ENCODE measurements around the gene DSG1.
"Not testable (repeated sequence)": the region's sequence is repeated elsewhere in the genome, so short reads cannot be mapped to it uniquely, and the experiment has no call there.

Gene DSG1

GRCh38 chr18:31317860-31318259 lies at the start of gene DSG1:
TSS of gene DSG1 (plus strand) at chr18:31318160. CDS start at chr18:31318301, 141 bp downstream.
- DNase-seq = no peak

GRCh38 chr18:31268985-31269406 lies 49.0 kb upstream of the DSG1 start:
- DNase-seq = no peak

GRCh38 chr18:31269566-31269965 lies 48.4 kb upstream of the DSG1 start:
- no peak for DNase-seq

GRCh38 chr18:31270578-31270977 lies 47.4 kb upstream of the DSG1 start:
- no peak for DNase-seq

- no peak for DNase-seq
Measured at GRCh38 chr18:31273812-31274527, 44.0 kb upstream of the DSG1 start.

- DNase-seq = no peak
Measured at GRCh38 chr18:31274931-31275330, 43.0 kb upstream of the DSG1 start.

- DNase-seq = peak; percentile 49
Measured at GRCh38 chr18:31275722-31276463, 42.1 kb upstream of the DSG1 start.

GRCh38 chr18:31278609-31279071 lies 39.3 kb upstream of the DSG1 start:
- DNase-seq = no peak

GRCh38 chr18:31280502-31280901 lies 37.5 kb upstream of the DSG1 start:
- DNase-seq = no peak

- no peak for DNase-seq
Measured at GRCh38 chr18:31281437-31281836, 36.5 kb upstream of the DSG1 start.

GRCh38 chr18:31289446-31289845 lies 28.5 kb upstream of the DSG1 start:
- not testable (repeated sequence) for DNase-seq

- no peak for DNase-seq
Measured at GRCh38 chr18:31291688-31292087, 26.3 kb upstream of the DSG1 start.

GRCh38 chr18:31294199-31294747 lies 23.7 kb upstream of the DSG1 start:
- DNase-seq = no peak

GRCh38 chr18:31297248-31297647 lies 20.7 kb upstream of the DSG1 start:
- no peak for DNase-seq

- no peak for DNase-seq
Measured at GRCh38 chr18:31301201-31301655, 16.7 kb upstream of the DSG1 start.

- DNase-seq = no peak
Measured at GRCh38 chr18:31302991-31303390, 15.0 kb upstream of the DSG1 start.

- DNase-seq = no peak
Measured at GRCh38 chr18:31303771-31304170, 14.2 kb upstream of the DSG1 start.

- DNase-seq = no peak
Measured at GRCh38 chr18:31309115-31309514, 8.8 kb upstream of the DSG1 start.

GRCh38 chr18:31316974-31317373 lies 986 bp upstream of the DSG1 start:
- DNase-seq = no peak

GRCh38 chr18:31321719-31322118 lies 3.8 kb downstream of the DSG1 start:
- no peak for DNase-seq

GRCh38 chr18:31325051-31325450 lies 7.1 kb downstream of the DSG1 start:
- no peak for DNase-seq

GRCh38 chr18:31329787-31330438 lies 12.0 kb downstream of the DSG1 start:
- no peak for DNase-seq

GRCh38 chr18:31343454-31343853 lies 25.5 kb downstream of the DSG1 start:
- no peak for DNase-seq

All from hematopoietic multipotent progenitor cell treated with erythropoietin and hydrocortisone succinate and interleukin-3 and kit ligand, for 4 days (in vitro differentiated cells).